Amygdala (tissue), 56 donors: ENCODE data around the gene ULK1.
"Not testable (repeated sequence)": the region's sequence is repeated elsewhere in the genome, so short reads cannot be mapped to it uniquely, and the experiment has no call there.

Source experiments
- DNase-seq, 56 donors: peaks; one replicate each; lab custom pipeline; 2025; lab: John Stamatoyannopoulos, UW

Gene ULK1

GRCh38 chr12:131939007-131939406 lies 44.6 kb downstream of the ULK1 start:
- no peak for DNase-seq

- DNase-seq = peak in 13 of 56 donors; percentile 7 to 58 (median 31)
These were observed 45.7 kb downstream of the ULK1 start for GRCh38 chr12:131940141-131940547.

GRCh38 chr12:131941116-131941986 lies 46.9 kb downstream of the ULK1 start:
- DNase-seq = no peak

- DNase-seq = no peak
These were observed 47.5 kb downstream of the ULK1 start for GRCh38 chr12:131941987-131942341.

- no peak for DNase-seq
These were observed 48.2 kb downstream of the ULK1 start for GRCh38 chr12:131942671-131943070.

- DNase-seq = no peak
These were observed 49.0 kb downstream of the ULK1 start for GRCh38 chr12:131943389-131943788.

GRCh38 chr12:131943876-131944275 lies 49.5 kb downstream of the ULK1 start:
- DNase-seq = no peak

- no peak for DNase-seq
These were observed 50.3 kb downstream of the ULK1 start for GRCh38 chr12:131944601-131945251.

GRCh38 chr12:131946757-131947156 lies 52.3 kb downstream of the ULK1 start:
- DNase-seq = no peak

GRCh38 chr12:131947482-131948027 lies 53.1 kb downstream of the ULK1 start:
- DNase-seq = no peak

GRCh38 chr12:131948166-131948712 lies 53.8 kb downstream of the ULK1 start:
- no peak for DNase-seq

GRCh38 chr12:131948713-131949430 lies 54.5 kb downstream of the ULK1 start:
- DNase-seq = not testable (repeated sequence)

- DNase-seq = peak; percentile 39 to 93 (median 83)
These were observed 55.2 kb downstream of the ULK1 start, which contains the start of gene EP400 for GRCh38 chr12:131949431-131950181. Gene EP400 (plus strand): TSS chr12:131949942. CDS start chr12:131960620, 10,678 bp downstream.

- no peak for DNase-seq
These were observed 55.9 kb downstream of the ULK1 start for GRCh38 chr12:131950182-131950913.

GRCh38 chr12:131953810-131954209 lies 59.4 kb downstream of the ULK1 start:
- not testable (repeated sequence) for DNase-seq

GRCh38 chr12:131954460-131954859 lies 60.0 kb downstream of the ULK1 start:
- DNase-seq = not testable (repeated sequence)

GRCh38 chr12:131959116-131959515 lies 64.7 kb downstream of the ULK1 start:
- no peak for DNase-seq

GRCh38 chr12:131959641-131960589 lies 65.5 kb downstream of the ULK1 start:
- no peak for DNase-seq
